Activated CD4-positive, alpha-beta T cell treated with anti-CD3 and anti-CD28 coated beads, Interleukin-2, amount 50 U/mL, for 24 hours (primary cell): ENCODE results near the gene AGPS.

Source experiments
- DNase-seq, 2 donors: peaks; one replicate each; pipeline ENCODE4 v3.0.0-alpha.2; 2020; ENCODE audit warnings: low read depth in 1 of 2, low spot score in 1 of 2

The AGPS gene

GRCh38 chr2:177525351-177525924, 132.9 kb downstream of the AGPS start:
- DNase-seq = no peak

- no peak for DNase-seq
These were observed 135.9 kb downstream of the AGPS start for GRCh38 chr2:177528351-177528933.

- no peak for DNase-seq
These were observed 136.6 kb downstream of the AGPS start for GRCh38 chr2:177529166-177529565.

- no peak for DNase-seq
These were observed 138.0 kb downstream of the AGPS start for GRCh38 chr2:177530561-177530960.

GRCh38 chr2:177531706-177532105, 139.1 kb downstream of the AGPS start:
- no peak for DNase-seq

GRCh38 chr2:177532567-177532966, 140.0 kb downstream of the AGPS start:
- no peak for DNase-seq

- DNase-seq = no peak
These were observed 140.7 kb downstream of the AGPS start for GRCh38 chr2:177533253-177533652.

GRCh38 chr2:177535000-177535399, 142.4 kb downstream of the AGPS start:
- no peak for DNase-seq

GRCh38 chr2:177535958-177536504, 143.5 kb downstream of the AGPS start:
- DNase-seq = no peak

- no peak for DNase-seq
These were observed 144.6 kb downstream of the AGPS start for GRCh38 chr2:177537213-177537612.

- DNase-seq = no peak
These were observed 145.1 kb downstream of the AGPS start for GRCh38 chr2:177537636-177538035.

GRCh38 chr2:177538323-177538722, 145.8 kb downstream of the AGPS start:
- DNase-seq = no peak

- no peak for DNase-seq
These were observed 147.7 kb downstream of the AGPS start for GRCh38 chr2:177540283-177540682.

- DNase-seq = no peak
These were observed 148.9 kb downstream of the AGPS start for GRCh38 chr2:177541258-177541991.

- DNase-seq = no peak
These were observed 149.8 kb downstream of the AGPS start for GRCh38 chr2:177542396-177542795.

- no peak for DNase-seq
These were observed 150.6 kb downstream of the AGPS start for GRCh38 chr2:177543007-177543760.

- no peak for DNase-seq
These were observed 152.6 kb downstream of the AGPS start for GRCh38 chr2:177545143-177545542.

GRCh38 chr2:177545981-177546585, 153.5 kb downstream of the AGPS start:
- DNase-seq = no peak

GRCh38 chr2:177547122-177547521, 154.5 kb downstream of the AGPS start:
- no peak for DNase-seq

- no peak for DNase-seq
These were observed 155.2 kb downstream of the AGPS start for GRCh38 chr2:177547772-177548171.

- no peak for DNase-seq
These were observed 156.1 kb downstream of the AGPS start for GRCh38 chr2:177548636-177549035.
